Activated T-cell treated with anti-CD3 and anti-CD28 coated beads, Interleukin-2, amount 50 U/mL, for 4 hours (primary cell): ENCODE data around the gene NGLY1. TPM values are rescaled to one million over a fixed set of nuclear protein-coding genes. Genes with fewer than 3 reads are reported as not detected.

Source experiments
- ATAC-seq, 2 donors: fragments of 200-7000 bp; cut with Tn5 transposase; one replicate each; pipeline ENCODE4 v1.10.0; 2021
- DNase-seq: peaks from one replicate; pipeline ENCODE4 v3.0.0-alpha.2; 2020
- H3K27me3 Mint-ChIP-seq: one replicate; pipeline ENCODE4 v1.8.0; 2021; ENCODE audit warnings: low read depth, mixed read lengths
- H3K36me3 Mint-ChIP-seq: one replicate; pipeline ENCODE4 v1.8.0; 2022; ENCODE audit warnings: mixed read lengths; ENCODE audit not compliant: insufficient read depth
- H3K4me1 Mint-ChIP-seq: one replicate; pipeline ENCODE4 v1.8.0; 2021; ENCODE audit warnings: low read depth, mixed read lengths
- H3K4me3 Mint-ChIP-seq: one replicate; pipeline ENCODE4 v1.8.0; 2021; ENCODE audit warnings: mild to moderate bottlenecking, moderate library complexity, mixed read lengths
- H3K9me3 Mint-ChIP-seq: one replicate; pipeline ENCODE4 v1.8.0; 2021; ENCODE audit warnings: mixed read lengths
- total RNA-seq, 3 donors: library from RNA; stranded (reverse); gene quantifications; one replicate each; pipeline ENCODE4 v1.2.1, GENCODE V29; 2021

The NGLY1 gene
- total RNA-seq, 3 donors from 2014 or later: 43.4 to 48.7 (median 47.7) TPM

DNA sequence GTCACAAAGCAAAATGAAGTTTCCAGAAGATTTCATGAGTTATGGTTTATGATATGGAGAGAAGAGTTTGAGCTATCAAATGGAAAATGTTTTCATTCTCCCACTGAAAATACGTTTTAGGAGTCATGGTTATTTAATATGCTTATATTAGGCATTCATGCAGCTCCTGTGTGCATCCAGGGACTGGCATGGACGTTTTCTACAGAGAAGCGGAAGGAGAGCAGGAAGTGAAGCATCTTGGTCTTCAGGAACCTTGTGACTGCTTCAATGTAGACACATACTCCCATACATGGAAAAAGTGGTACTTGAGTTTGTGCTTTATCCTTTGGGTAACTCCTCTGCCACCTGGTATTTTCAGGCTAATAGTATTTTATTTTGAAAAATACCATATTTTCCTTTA, 75.2 kb downstream of the NGLY1 start:
- Mint-ChIP-seq H3K27me3 (peaks cover 16% of the 10 kb centered on the region), H3K36me3 (no peaks in the 10 kb centered on the region), H3K4me1 (no peaks in the 10 kb centered on the region), H3K4me3 (no peak overlapping the region), H3K9me3 (no peaks in the 10 kb centered on the region)
- no peak for ATAC-seq
- DNase-seq: no peak

DNA sequence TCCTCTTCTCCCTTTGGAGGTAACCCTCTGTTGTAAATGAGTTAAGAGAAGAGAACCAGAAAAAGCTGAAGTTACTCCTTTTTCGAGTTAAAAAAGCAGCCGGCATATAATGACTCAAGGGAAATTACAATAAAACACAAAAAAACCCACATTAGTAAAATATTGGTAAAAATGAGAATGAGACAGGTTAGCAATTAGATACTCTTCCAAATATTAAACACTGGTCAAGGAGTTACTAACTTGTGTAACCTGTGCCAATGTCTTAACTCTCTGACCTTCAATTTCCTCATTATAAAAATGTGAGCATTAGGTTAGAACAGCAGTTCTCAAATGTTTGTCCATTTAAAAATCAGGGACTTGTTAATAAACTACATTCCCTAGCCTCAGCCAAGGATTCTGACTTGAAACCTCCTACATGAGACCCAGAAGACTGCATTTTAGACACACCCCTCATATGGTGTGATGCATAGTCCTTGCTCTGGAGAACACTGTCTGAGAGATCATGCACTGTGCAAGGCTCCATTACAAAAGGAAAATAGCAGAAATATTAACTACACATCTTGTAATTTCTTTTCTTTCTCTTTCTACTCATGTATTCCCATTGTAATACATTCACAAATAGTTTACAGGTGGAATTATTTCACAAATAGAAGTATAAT, 75.8 kb downstream of the NGLY1 start:
- no peak overlapping the region for H3K4me3 Mint-ChIP-seq
- peaks cover 16% of the 10 kb centered on the region for H3K27me3 Mint-ChIP-seq
- no peak for DNase-seq
- H3K36me3 Mint-ChIP-seq: no peaks in the 10 kb centered on the region
- H3K4me1 Mint-ChIP-seq: no peaks in the 10 kb centered on the region
- no peak for ATAC-seq
- H3K9me3 Mint-ChIP-seq: no peaks in the 10 kb centered on the region

DNA sequence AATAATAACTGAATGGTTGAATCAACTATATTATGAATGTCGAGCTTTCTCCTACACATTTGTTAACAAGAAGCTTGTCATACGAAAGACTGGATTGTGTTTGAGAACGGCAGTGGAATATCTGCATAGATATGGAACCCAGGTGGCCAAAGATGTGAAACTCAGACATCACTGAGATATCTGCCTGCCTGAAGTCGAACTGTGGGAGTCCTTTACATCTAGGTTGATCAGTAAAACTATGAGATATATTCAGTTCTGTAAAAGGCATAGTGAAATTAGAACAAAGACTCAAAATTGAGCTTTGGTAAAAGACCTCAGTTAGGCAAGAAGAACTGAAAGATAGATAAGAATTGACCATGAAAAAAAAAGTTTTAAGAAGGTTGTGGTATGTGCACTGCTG, 77.0 kb downstream of the NGLY1 start:
- Mint-ChIP-seq H3K4me1 (no peaks in the 10 kb centered on the region), H3K27me3 (peaks cover 16% of the 10 kb centered on the region), H3K4me3 (no peak overlapping the region), H3K36me3 (no peaks in the 10 kb centered on the region), H3K9me3 (no peaks in the 10 kb centered on the region)
- DNase-seq: no peak
- no peak for ATAC-seq

- Mint-ChIP-seq H3K27me3 (no peaks in the 10 kb centered on the region), H3K4me3 (no peak overlapping the region), H3K36me3 (no peaks in the 10 kb centered on the region), H3K4me1 (no peaks in the 10 kb centered on the region), H3K9me3 (no peaks in the 10 kb centered on the region)
- ATAC-seq (no peak), DNase-seq (no peak)
These were observed 85.7 kb downstream of the NGLY1 start for GRCh38 chr3:25697553-25697952.

DNA sequence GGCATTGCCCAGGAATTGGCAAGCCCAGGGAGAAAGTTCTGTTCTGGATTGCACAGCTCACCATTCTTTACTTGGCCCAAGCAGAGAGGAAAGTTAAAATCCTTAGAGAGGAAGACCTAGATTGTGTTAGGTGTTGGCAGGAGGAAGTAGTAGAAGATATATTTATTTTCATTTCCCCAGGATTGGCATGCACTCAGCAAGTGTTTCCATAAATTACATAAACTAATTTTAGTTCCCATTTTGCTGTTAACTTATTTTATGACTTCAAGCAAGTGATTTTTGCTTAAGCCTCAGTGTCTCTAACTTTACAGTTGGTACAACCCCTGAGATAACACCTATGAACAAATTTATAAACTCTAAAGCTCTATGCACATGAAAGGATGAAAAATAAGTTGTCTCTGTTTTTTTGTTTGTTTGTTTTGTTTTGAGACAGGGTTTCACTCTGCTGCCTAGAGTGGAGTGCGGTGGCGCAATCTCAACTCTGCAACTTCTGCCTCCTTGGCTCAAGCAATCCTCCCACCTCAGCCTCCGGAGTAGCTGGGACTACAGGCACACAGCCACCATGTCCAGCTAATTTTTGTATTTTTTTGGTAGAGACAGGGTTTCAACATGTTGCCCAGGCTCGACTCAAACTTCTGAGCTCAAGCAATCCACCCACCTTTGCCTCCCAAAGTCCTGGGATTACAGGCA, 87.4 kb downstream of the NGLY1 start:
- Mint-ChIP-seq H3K9me3 (no peaks in the 10 kb centered on the region), H3K36me3 (no peaks in the 10 kb centered on the region), H3K4me3 (no peak overlapping the region), H3K4me1 (no peaks in the 10 kb centered on the region), H3K27me3 (no peaks in the 10 kb centered on the region)
- DNase-seq (no peak), ATAC-seq (no peak)

GRCh38 chr3:25693238-25693637, 90.0 kb downstream of the NGLY1 start:
- Mint-ChIP-seq H3K4me3 (no peak overlapping the region), H3K36me3 (no peaks in the 10 kb centered on the region), H3K27me3 (peaks cover 5% of the 10 kb centered on the region), H3K4me1 (no peaks in the 10 kb centered on the region), H3K9me3 (no peaks in the 10 kb centered on the region)
- DNase-seq: no peak
- no peak for ATAC-seq

DNA sequence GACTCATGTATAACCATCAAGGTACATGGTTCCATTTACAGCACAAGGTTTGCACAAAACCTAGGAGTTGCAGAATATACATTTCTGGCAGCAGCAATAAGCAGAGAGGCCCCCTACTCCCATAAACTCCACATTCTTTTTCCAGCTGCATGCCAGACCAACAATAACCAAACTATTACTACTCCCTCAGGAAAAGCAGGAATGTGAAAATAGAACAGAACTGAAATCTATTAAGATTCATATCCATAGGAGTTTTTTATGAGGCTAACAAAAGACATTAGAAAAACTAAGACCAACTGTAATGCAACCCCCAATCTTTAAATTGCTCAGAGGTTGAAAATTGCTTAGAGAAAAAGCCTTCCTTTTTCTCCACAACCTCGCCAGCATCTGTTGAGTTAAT, 90.9 kb downstream of the NGLY1 start:
- Mint-ChIP-seq H3K9me3 (no peaks in the 10 kb centered on the region), H3K4me3 (no peak overlapping the region), H3K4me1 (no peaks in the 10 kb centered on the region), H3K27me3 (peaks cover 5% of the 10 kb centered on the region), H3K36me3 (no peaks in the 10 kb centered on the region)
- DNase-seq (no peak), ATAC-seq (no peak)

GRCh38 chr3:25690768-25691533, 92.3 kb downstream of the NGLY1 start:
- peaks cover 5% of the 10 kb centered on the region for H3K27me3 Mint-ChIP-seq
- no peaks in the 10 kb centered on the region for H3K36me3 Mint-ChIP-seq
- no peak for ATAC-seq
- no peaks in the 10 kb centered on the region for H3K9me3 Mint-ChIP-seq
- DNase-seq: no peak
- no peak overlapping the region for H3K4me3 Mint-ChIP-seq
- no peaks in the 10 kb centered on the region for H3K4me1 Mint-ChIP-seq

GRCh38 chr3:25689226-25689625, 94.0 kb downstream of the NGLY1 start:
- no peak overlapping the region for H3K4me3 Mint-ChIP-seq
- no peaks in the 10 kb centered on the region for H3K9me3 Mint-ChIP-seq
- H3K4me1 Mint-ChIP-seq: no peaks in the 10 kb centered on the region
- H3K27me3 Mint-ChIP-seq: peaks cover 5% of the 10 kb centered on the region
- H3K36me3 Mint-ChIP-seq: no peaks in the 10 kb centered on the region
- DNase-seq (no peak), ATAC-seq (no peak)

DNA sequence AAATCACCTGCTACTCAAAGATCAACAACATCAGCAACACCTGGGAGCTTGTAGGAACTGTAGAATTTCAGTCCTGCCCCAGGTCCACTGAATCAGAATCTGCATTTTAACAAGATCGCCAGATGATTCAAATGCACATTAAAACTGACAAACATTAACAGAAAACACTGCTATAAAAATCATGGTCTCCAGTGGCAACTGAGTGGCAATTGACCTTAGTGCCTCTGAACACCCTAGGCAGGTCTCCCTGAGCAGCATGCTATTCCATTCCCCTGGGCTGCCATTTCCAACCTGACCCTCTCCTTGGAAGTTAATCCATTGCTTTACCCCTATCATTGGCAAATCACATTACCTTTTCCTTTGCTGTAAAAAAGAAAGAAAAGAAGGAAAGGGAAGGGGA, 95.5 kb downstream of the NGLY1 start:
- Mint-ChIP-seq H3K4me1 (no peaks in the 10 kb centered on the region), H3K9me3 (no peaks in the 10 kb centered on the region), H3K4me3 (no peak overlapping the region), H3K36me3 (no peaks in the 10 kb centered on the region), H3K27me3 (peaks cover 5% of the 10 kb centered on the region)
- no peak for DNase-seq
- ATAC-seq: no peak

DNA sequence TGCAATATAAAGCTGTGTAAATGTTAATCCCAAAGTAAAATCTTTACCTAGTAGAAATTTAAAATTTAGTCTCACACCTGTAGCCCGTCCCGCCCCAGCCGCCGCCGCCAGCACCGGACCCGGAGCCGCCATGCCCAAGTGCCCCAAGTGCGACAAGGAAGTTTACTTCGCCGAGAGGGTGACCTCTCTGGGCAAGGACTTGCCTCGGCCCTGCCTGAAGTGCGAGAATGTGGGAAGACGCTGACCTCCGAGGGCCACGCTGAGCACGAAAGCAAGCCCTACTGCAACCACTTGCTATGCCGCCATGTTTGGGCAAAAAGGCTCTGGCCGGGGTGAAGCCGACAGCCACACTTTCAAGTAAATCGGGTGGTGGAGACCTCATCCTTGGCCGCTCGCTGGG, 96.5 kb downstream of the NGLY1 start:
- no peak overlapping the region for H3K4me3 Mint-ChIP-seq
- H3K27me3 Mint-ChIP-seq: peaks cover 5% of the 10 kb centered on the region
- ATAC-seq (no peak), DNase-seq (no peak)
- H3K9me3 Mint-ChIP-seq: no peaks in the 10 kb centered on the region
- H3K36me3 Mint-ChIP-seq: no peaks in the 10 kb centered on the region
- H3K4me1 Mint-ChIP-seq: no peaks in the 10 kb centered on the region

GRCh38 chr3:25683882-25684281, 99.4 kb downstream of the NGLY1 start:
- no peak for DNase-seq
- Mint-ChIP-seq H3K4me3 (no peak overlapping the region), H3K4me1 (no peaks in the 10 kb centered on the region), H3K9me3 (no peaks in the 10 kb centered on the region), H3K36me3 (no peaks in the 10 kb centered on the region), H3K27me3 (peaks cover 2% of the 10 kb centered on the region)
- ATAC-seq: no peak

- Mint-ChIP-seq H3K4me3 (no peak overlapping the region), H3K27me3 (no peaks in the 10 kb centered on the region), H3K9me3 (no peaks in the 10 kb centered on the region), H3K36me3 (no peaks in the 10 kb centered on the region), H3K4me1 (no peaks in the 10 kb centered on the region)
- DNase-seq (no peak), ATAC-seq (no peak)
These were observed 99.8 kb downstream of the NGLY1 start for GRCh38 chr3:25683410-25683809.

- Mint-ChIP-seq H3K4me3 (no peak overlapping the region), H3K36me3 (peaks cover 1% of the 10 kb centered on the region), H3K27me3 (peaks cover 2% of the 10 kb centered on the region), H3K4me1 (no peaks in the 10 kb centered on the region), H3K9me3 (no peaks in the 10 kb centered on the region)
- ATAC-seq (no peak), DNase-seq (no peak)
These were observed 103.5 kb downstream of the NGLY1 start for GRCh38 chr3:25679642-25680302.
